Peyer's patch (tissue), 4 donors: Measurements from ENCODE around the gene INSYN1.

Experiments
- CTCF ChIP-seq, 6 experiments: fragments of 450-650 bp in 4 of 6; fragments of 200-600 bp in 2 of 6; sonication (generic) in 1 of 6; IDR thresholded peaks; one replicate each; pipeline ENCODE4 v1.5.1; 2017 to 2019; ENCODE audit warnings: antibody characterized with exemption in 6 of 6, mild to moderate bottlenecking in 3 of 6, moderate library complexity in 1 of 6
- POLR2A ChIP-seq, 2 donors: fragments of 450-650 bp; IDR thresholded peaks; one replicate each; pipeline ENCODE4 v1.5.1; 2017; ENCODE audit warnings: antibody characterized with exemption in 2 of 2, mild to moderate bottlenecking in 2 of 2, moderate library complexity in 2 of 2

- TF ChIP-seq POLR2A (IDR thresholded peaks at IDR 0.05) (no peak), CTCF (IDR thresholded peaks at IDR 0.05) (no peak)
These were observed 13.4 kb upstream of the INSYN1 start for GRCh38 chr15:73766598-73766997.
